Cardiac muscle cell (in vitro differentiated cells and primary cell): ENCODE measurements around the gene CLIP2. TPM values are rescaled to one million over a fixed set of nuclear protein-coding genes. Genes with fewer than 3 reads are reported as not detected.

ENCODE experiments used
- DNase-seq, 2 donors: peaks; one replicate each; pipeline versions ENCODE4 v3.0.0 to v3.0.0-alpha.2; 2010 to 2017; ENCODE audit warnings: low read depth in 1 of 2, low spot score in 1 of 2
- H3K27ac ChIP-seq: fragments of 200-600 bp; sonication (generic); 2 replicates; pipeline ENCODE4 v1.5.1; 2016
- H3K27me3 ChIP-seq: fragments of 200-600 bp; sonication (generic); 2 replicates; pipeline ENCODE4 v1.6.0; 2016; ENCODE audit warnings: control low read depth
- H3K36me3 ChIP-seq: fragments of 200-600 bp; sonication (generic); 2 replicates; pipeline ENCODE4 v1.5.1; 2016; ENCODE audit warnings: control low read depth
- H3K4me1 ChIP-seq: fragments of 200-600 bp; sonication (generic); 2 replicates; pipeline ENCODE4 v1.8.1; 2017; ENCODE audit warnings: low read depth, mild to moderate bottlenecking, mixed run types
- H3K4me3 ChIP-seq: fragments of 200-600 bp; sonication (generic); 2 replicates; pipeline ENCODE4 v1.5.1; 2016; ENCODE audit warnings: mild to moderate bottlenecking
- H3K9me3 ChIP-seq: fragments of 200-600 bp; sonication (generic); 2 replicates; pipeline ENCODE4 v1.5.1; 2017; ENCODE audit warnings: low read depth, mild to moderate bottlenecking, control low read depth
- CTCF ChIP-seq: IDR thresholded peaks from 2 replicates; pipeline ENCODE4 v1.5.1; 2012; ENCODE audit warnings: low read depth, mild to moderate bottlenecking, low read length
- polyA plus RNA-seq: library from polyadenylated mRNA; unstranded; fragments of >200 nt; fragmentation: Nextera tagmentation; extraction: Ambion mirVana; gene quantifications from 2 replicates; pipeline ENCODE4 v1.2.1, GENCODE V29; 2016
- total RNA-seq: library from RNA; depleted of rRNA; stranded (reverse); fragments of >200 nt; gene quantifications from 2 replicates; pipeline ENCODE4 v1.2.3, GENCODE V29; 2016

The CLIP2 gene
- total and polyA plus RNA-seq, 2 experiments from 2014 or later: 11.1 to 20.0 TPM

DNA sequence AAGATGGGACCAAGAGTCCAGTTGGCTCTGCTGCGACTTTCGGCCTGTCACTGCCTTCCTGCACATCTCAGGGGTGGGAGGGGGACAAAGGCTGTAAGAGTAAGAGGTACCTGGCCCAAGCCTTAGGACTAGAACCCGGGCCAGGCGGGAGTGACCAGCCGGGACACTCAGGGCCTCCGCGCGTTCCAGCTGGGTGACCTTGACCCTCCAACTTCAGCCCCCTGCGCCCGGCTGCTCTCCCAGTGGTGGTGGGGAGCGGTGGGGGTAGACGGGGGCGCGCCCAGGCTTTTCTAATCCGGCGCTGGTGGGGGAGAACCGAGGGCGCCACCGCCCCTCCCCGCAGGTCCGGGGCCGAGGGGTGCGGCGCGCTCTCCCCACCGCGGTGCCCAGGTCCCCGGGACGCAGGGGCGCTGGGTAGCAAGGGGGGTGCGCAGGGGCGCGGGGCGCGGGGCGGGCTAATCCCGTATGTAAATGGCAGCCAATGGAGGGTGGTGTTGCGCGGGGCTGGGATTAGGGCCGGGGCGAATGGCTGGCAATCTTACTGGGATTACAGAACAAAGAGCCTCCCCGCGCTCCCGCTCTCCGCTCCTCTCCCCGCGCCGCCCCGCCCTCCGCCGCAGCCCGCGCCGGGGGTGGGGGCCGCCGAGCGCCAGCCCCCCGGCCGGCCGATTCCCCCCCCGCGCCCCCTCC, 164.3 kb downstream of the CLIP2 start, which contains the start of gene GTF2IRD1:
GTF2IRD1 (plus strand) TSS at position 585 of the 690 bp plus-strand sequence. CDS start 54,175 bp downstream, outside the sequence.
- Histone ChIP-seq H3K4me3 (peak within 1 kb of the TSS; percentile 76), H3K4me1 (peaks cover 12% of the 10 kb centered on the region), H3K36me3 (no peaks in the 10 kb centered on the region), H3K27ac (peak within 1 kb of the TSS; percentile 87), H3K27me3 (no peaks in the 10 kb centered on the region), H3K9me3 (no peaks in the 10 kb centered on the region)
- peak; percentile 74 to 80 for DNase-seq
- no peak for TF ChIP-seq CTCF

DNA sequence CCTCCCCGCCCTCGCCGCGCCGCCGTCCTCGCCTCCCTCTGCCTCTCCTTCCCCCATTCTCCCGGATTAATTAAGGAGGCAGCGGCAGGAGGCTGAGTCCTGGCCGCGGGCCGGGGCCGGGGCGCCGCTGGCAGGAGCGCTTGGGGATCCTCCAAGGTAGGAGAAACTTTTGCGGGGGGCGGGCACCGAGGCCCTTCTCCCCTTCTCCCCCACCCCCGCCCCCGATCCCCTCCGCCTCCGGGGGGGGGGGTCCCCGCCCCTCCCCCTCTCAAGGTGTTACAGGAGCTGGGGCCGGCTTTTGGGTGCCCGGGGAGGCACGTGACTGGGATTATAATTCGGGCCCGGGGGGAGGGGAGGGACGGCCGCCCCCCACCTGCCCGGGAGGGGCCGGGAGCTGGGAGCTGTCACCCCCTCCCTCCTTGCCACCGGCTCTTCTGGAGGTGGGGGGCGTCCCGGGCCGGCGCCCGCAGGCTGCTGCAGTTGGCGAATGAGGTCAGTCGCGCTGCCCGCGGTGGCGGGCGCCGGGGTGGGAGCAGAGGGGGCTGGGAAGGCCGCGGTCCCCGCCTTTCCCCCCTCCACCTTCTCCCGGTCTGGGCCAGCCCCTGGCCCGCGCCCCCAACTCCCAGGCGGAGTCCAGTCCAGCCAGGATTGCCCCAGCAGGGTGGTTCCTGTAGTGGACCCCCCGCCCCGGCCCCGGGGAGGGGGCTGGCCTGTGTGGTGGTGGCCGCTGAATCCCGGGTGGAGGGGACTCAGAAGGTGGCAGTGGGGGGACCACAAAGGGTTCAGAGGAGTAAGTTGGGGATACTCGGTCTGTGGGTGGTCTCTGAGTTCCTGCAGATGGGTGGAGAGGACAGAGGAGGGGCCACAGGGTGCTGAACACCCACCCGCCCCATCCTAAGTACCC, 165.1 kb downstream of the CLIP2 start:
- peaks cover 13% of the 10 kb centered on the region for H3K4me1 ChIP-seq
- H3K36me3 ChIP-seq: no peaks in the 10 kb centered on the region
- H3K9me3 ChIP-seq: no peaks in the 10 kb centered on the region
- no peaks in the 10 kb centered on the region for H3K27me3 ChIP-seq
- TF ChIP-seq CTCF: no peak
- peak overlapping the region; percentile 87 for H3K27ac ChIP-seq
- peak overlapping the region; percentile 76 for H3K4me3 ChIP-seq
- DNase-seq: peak in 1 of 2 donors; percentile 51

GRCh38 chr7:74454925-74455288, 165.7 kb downstream of the CLIP2 start:
- peak in 1 of 2 donors; percentile 59 for DNase-seq
- H3K27me3 ChIP-seq: no peaks in the 10 kb centered on the region
- no peaks in the 10 kb centered on the region for H3K9me3 ChIP-seq
- no peak for TF ChIP-seq CTCF
- peak overlapping the region; percentile 87 for H3K27ac ChIP-seq
- H3K4me1 ChIP-seq: peaks cover 18% of the 10 kb centered on the region
- no peaks in the 10 kb centered on the region for H3K36me3 ChIP-seq
- peak overlapping the region; percentile 76 for H3K4me3 ChIP-seq

- peaks cover 18% of the 10 kb centered on the region for H3K4me1 ChIP-seq
- no peaks in the 10 kb centered on the region for H3K27me3 ChIP-seq
- no peaks in the 10 kb centered on the region for H3K36me3 ChIP-seq
- no peak for TF ChIP-seq CTCF
- peak overlapping the region; percentile 87 for H3K27ac ChIP-seq
- H3K9me3 ChIP-seq: no peaks in the 10 kb centered on the region
- H3K4me3 ChIP-seq: peak overlapping the region; percentile 76
- no peak for DNase-seq
Observed at GRCh38 chr7:74455291-74455804, 166.1 kb downstream of the CLIP2 start.

Other genes starting within 250 kb of the CLIP2 start
- gene LIMK1, start 205.6 kb upstream of the CLIP2 start, total RNA-seq: 50.1 and 54.4 TPM in 2 replicates
- gene LIMK1, start 205.6 kb upstream of the CLIP2 start, polyA plus RNA-seq: 14.4 and 15.6 TPM in 2 replicates
- 314 and 330 TPM in 2 replicates for gene EIF4H, start 115.1 kb upstream of the CLIP2 start, total RNA-seq
- 323 and 395 TPM in 2 replicates for gene EIF4H, start 115.1 kb upstream of the CLIP2 start, polyA plus RNA-seq
- 0.63 and 1.1 TPM in 2 replicates for gene LAT2, start 79.4 kb upstream of the CLIP2 start, total RNA-seq
- gene LAT2, start 79.4 kb upstream of the CLIP2 start, polyA plus RNA-seq: 0.86 and 0.94 TPM in 2 replicates
- 14.6 and 26.8 TPM in 2 replicates for gene RFC2, start 35.0 kb upstream of the CLIP2 start, total RNA-seq
- gene RFC2, start 35.0 kb upstream of the CLIP2 start, polyA plus RNA-seq: 49.2 and 69.2 TPM in 2 replicates
- 33.0 and 51.4 TPM in 2 replicates for gene GTF2IRD1, start 164.5 kb downstream of the CLIP2 start, total RNA-seq
- 29.6 and 49.3 TPM in 2 replicates for gene GTF2IRD1, start 164.5 kb downstream of the CLIP2 start, polyA plus RNA-seq